Hematopoietic multipotent progenitor cell treated with erythropoietin and hydrocortisone succinate and interleukin-3 and kit ligand, for 6 days (in vitro differentiated cells): ENCODE results near the gene GNL1.
"Not testable (repeated sequence)": the region's sequence is repeated elsewhere in the genome, so short reads cannot be mapped to it uniquely, and the experiment has no call there.

ENCODE experiments used
- DNase-seq: peaks from one replicate; pipeline ENCODE4 v3.0.0-alpha.2; 2015

The GNL1 gene

GRCh38 chr6:30521952-30522351 is 34.3 kb downstream of the GNL1 start:
- DNase-seq: not testable (repeated sequence)

DNA sequence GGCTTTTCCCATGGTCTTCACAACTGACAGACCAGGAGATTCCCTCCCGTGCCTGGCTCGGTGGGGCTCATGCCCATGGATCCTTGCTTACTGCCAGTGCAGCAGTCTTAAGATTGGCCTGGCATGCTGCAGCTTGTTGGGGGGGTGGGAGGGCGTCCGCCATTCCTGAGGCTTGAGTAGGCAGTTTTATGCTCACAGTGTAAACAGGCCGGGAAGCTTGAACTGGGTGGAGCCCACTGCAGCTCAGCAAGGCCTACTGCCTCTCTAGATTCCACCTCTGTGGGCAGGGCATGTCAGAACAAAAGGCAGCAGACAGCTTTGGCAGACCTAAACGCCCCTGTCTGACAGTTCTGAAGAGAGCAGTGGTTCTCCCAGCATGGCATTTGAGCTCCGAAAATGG is 35.2 kb downstream of the GNL1 start:
- DNase-seq: not testable (repeated sequence)

GRCh38 chr6:30520522-30520921 is 35.8 kb downstream of the GNL1 start:
- no peak for DNase-seq

- peak; percentile 20 for DNase-seq
Measured at GRCh38 chr6:30518505-30519145, 37.7 kb downstream of the GNL1 start.

- not testable (repeated sequence) for DNase-seq
Measured at GRCh38 chr6:30517767-30518504, 38.4 kb downstream of the GNL1 start.

GRCh38 chr6:30516754-30517076 is 39.6 kb downstream of the GNL1 start:
- DNase-seq: not testable (repeated sequence)

DNA sequence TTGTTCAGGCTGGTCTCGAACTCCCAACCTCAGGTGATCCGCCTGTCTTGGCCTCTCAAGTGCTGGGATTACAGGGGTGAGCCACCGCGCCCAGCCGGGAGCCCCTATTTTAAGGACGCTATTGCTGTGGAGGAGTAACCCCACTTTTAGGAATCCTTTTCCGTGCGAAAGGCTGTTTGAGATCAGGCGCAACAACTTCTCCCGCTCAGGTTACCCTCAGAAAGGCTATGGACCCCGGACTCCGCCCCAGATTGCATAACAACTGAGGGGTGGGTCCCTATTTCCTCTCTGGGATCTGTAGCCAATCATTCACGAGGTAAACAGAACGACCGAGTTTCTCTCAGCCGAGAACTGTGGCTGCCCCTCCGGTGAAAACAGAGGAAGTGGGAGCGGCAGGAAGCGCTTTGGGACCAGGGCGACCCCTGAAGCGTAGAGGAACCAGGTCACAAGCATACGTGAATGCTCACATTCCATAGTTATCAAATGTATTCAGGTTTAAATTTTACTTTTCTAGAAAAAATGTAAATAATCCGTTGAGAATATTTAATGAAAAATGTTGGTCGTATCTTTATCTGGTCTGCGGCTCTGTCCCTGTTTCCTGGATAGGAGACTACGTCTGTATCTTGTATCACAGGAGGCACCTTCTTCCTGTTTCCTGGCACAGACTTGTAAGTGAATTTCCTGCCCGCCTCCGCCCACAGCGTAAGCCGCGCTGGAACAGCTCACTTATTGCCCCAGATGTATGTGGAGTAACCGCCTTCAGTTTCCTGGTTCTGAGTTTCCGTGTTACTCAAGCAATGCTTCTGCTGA is 40.1 kb downstream of the GNL1 start:
- DNase-seq: peak; percentile 98

- DNase-seq: no peak
Measured at GRCh38 chr6:30515106-30515505, 41.2 kb downstream of the GNL1 start.

DNA sequence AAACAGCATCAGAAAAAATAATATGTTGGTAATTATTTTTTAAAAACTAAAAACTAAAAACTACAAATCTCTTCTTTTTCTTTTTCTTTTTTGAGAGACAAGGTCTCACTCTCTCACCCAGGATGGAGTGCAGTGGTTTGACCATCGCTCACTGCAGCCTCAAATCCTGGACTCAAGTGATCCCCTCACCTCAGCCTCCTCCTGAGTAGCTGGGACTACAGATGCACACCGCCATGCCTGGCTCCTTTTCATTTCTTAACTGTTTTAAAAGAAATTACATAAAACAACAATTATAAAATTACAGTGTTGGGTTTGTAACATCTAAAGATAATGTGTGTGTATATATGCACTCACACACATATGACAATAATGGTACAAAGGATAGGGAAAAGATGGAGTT is 42.8 kb downstream of the GNL1 start:
- no peak for DNase-seq

DNA sequence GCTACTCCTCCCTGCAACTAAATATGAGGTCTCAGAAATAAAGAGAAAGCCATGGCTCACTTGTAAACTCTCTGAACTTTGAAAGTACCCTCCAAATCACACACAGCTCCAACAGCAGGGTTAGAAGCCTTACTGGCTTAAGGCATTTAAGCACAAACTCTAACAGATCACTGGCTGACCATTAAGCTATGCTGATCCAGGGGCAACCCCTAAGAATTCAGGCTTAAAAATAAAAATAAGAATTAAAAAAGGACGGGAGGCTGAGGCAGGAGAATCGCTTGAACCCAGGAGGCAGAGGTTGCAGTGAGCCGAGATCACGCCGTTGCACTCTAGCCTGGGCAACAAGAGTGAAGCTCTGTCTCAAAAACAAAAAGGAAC is 45.1 kb downstream of the GNL1 start:
- DNase-seq: no peak

DNA sequence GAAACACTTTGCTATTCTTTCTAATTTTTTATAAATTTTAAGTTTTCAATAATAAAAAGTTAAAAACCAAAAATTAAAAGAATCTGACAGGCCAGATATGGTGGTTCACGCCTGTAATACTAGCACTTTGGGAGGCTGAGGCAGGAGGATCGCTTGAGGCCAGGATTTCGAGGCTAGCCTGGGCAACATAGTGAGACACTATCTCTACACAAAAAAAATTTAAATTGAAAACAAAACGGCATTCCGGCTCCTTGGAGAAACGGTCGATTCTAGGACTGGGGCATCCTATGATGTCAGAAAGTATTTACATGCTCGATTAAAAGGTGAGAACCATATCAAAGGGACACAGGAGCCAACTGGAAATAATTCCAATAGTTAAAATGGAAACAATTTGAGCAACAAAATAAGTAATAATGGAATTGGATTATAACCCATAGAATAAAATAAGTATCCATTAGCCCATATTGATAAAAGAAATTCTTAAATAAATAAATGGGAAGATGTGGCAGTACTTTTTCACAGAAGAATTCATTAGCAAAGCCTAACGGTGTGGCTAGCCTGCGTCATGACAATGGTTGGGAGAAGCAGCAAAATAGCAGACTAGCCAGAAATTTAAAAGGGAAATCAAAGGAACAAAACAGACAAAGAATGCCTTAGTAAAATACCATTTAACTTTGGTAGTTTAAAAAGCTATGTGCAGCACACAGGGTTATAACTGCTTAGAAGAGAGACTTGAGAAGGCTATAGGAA is 45.7 kb downstream of the GNL1 start:
- no peak for DNase-seq

- DNase-seq: peak; percentile 78
Measured at GRCh38 chr6:30508890-30509736, 47.2 kb downstream of the GNL1 start.

GRCh38 chr6:30507849-30508827 is 48.2 kb downstream of the GNL1 start:
- peak; percentile 33 for DNase-seq

- DNase-seq: no peak
Measured at GRCh38 chr6:30500421-30501355, 55.6 kb downstream of the GNL1 start.

GRCh38 chr6:30498705-30499104 is 57.6 kb downstream of the GNL1 start:
- DNase-seq: not testable (repeated sequence)

GRCh38 chr6:30497714-30498113 is 58.6 kb downstream of the GNL1 start:
- DNase-seq: no peak

GRCh38 chr6:30497261-30497599 is 59.1 kb downstream of the GNL1 start:
- not testable (repeated sequence) for DNase-seq

DNA sequence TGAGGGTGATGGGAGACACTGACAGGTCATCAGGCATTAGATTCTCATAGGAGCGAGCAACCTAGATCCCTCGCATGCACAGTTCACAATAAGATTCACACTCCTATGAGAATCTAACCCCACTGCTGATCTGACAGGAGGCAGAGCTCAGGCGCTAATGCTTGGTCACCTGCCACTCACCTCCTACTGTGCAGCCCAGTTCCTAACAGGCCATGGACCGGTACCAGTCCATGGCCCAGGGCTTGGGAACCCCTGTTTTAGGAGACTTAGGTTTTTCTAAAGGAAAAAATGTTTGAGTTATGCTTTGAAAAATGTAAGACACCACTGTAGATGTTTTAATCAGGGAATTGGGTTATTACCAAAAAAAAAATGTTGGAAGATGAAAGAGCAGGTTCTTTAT is 60.3 kb downstream of the GNL1 start:
- DNase-seq: no peak

DNA sequence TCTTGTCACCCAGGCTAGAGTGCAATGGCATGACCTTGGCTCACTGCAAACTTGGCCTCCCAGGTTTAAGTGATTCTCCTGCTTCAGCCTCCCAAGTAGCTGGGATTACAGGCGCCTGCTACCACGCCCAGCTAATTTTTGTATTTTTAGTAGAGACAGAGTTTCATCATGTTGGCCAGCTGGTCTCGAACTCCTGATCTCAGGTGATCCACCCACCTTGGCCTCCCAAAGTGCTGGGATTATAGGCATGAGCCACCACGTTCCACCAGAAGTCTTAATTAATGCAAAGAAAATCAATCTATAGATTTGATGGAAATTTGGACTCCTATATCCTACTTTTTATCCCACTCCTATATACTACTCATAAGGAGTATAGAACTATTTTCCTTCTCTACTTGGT is 61.2 kb downstream of the GNL1 start:
- not testable (repeated sequence) for DNase-seq

DNA sequence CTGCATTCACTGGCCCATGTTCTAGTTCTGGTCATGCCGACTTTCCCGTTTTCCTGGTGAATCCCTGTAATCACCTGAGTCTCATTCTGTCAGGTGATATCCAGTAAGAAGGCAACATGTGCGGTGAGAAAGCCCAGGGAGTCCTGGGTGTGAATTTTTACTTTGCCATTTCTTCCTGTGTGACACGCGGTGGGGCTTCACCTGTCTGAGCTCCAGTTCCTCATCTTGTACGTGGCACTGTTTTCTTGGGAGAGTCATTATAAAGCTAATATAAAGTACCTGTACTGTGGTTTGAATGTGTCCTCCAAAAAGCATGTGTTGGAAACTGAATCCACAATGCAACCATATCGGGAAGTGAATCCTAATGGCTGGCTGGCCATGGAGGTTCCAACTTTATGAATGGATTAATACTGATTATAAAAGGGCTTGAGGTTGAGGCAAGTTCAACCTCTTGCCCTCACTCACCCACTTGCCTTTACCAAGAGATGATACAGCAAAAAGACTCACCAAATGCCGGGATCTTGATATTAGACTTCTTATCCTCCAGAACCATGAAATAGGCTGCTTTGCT is 61.9 kb downstream of the GNL1 start:
- peak; percentile 57 for DNase-seq
